NT2/D1 (cell line): ENCODE measurements around the gene FBXL17.

Experiments used
- DNase-seq: peaks from one replicate; pipeline ENCODE4 v3.0.0-alpha.2; 2011; ENCODE audit warnings: low read depth, low spot score
- H3K27me3 ChIP-seq: 2 replicates; pipeline ENCODE4 v1.6.0; 2011; ENCODE audit warnings: mild to moderate bottlenecking; ENCODE audit not compliant: insufficient read length, insufficient read depth
- H3K36me3 ChIP-seq: 2 replicates; pipeline ENCODE4 v1.6.1; 2011; ENCODE audit warnings: mild to moderate bottlenecking, low read length, mixed read lengths; ENCODE audit not compliant: insufficient read depth, insufficient read length
- H3K4me1 ChIP-seq: 2 replicates; pipeline ENCODE4 v1.5.1; 2011; ENCODE audit not compliant: insufficient read depth, insufficient read length
- H3K4me3 ChIP-seq: 2 replicates; pipeline ENCODE4 v1.5.1; 2011; ENCODE audit warnings: low read depth; ENCODE audit not compliant: insufficient read length
- H3K9ac ChIP-seq: 2 replicates; pipeline ENCODE4 v1.6.0; 2011; ENCODE audit warnings: low read depth; ENCODE audit not compliant: insufficient read length
- H3K9me3 ChIP-seq: 2 replicates; pipeline ENCODE4 v1.5.1; 2011; ENCODE audit warnings: mild to moderate bottlenecking, low read length; ENCODE audit not compliant: insufficient read depth
- SUZ12 ChIP-seq: IDR thresholded peaks from 2 replicates; pipeline ENCODE4 v1.6.1; 2011; ENCODE audit not compliant: insufficient read length, insufficient read depth; ENCODE audit errors: extremely low read depth
- YY1 ChIP-seq: IDR thresholded peaks from 2 replicates; pipeline ENCODE4 v1.6.1; 2011; ENCODE audit not compliant: insufficient read length, insufficient read depth
- ZNF274 ChIP-seq: IDR thresholded peaks from 2 replicates; pipeline ENCODE4 v1.6.1; 2011; ENCODE audit warnings: mild to moderate bottlenecking, low read depth, low read length

Gene FBXL17

DNA sequence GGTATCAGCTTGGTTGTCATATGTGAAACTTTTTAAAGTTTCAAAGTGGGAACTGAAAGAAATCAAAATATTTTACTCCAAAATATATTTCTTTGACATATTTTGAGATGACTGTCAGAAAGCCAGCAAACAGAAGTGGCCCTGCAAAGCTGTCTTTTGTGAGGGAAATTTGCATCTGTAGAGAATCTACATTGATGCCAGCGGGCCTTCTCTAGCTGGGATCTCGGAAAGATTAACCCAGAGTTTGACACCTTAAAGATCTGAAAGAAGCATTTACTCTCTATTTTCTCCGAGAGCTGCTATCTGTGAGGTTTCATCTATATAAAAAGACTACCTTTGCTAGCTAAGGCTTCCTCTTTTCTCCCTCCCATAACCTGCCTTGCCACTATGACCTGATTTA is 303.6 kb downstream of the FBXL17 start:
- H3K9me3 ChIP-seq: 0 out of 2 replicates have a peak, but pooled peaks cover 7% of the 10 kb centered on the region
- no peak for TF ChIP-seq YY1
- no peak for TF ChIP-seq ZNF274
- TF ChIP-seq SUZ12: no peak
- H3K27me3 ChIP-seq: no peaks in the 10 kb centered on the region
- H3K36me3 ChIP-seq: no peaks in the 10 kb centered on the region
- no peaks in the 10 kb centered on the region for H3K4me1 ChIP-seq
- no peak overlapping the region for H3K9ac ChIP-seq
- no peak for DNase-seq
- no peak overlapping the region for H3K4me3 ChIP-seq

GRCh38 chr5:108074626-108075025 is 307.3 kb downstream of the FBXL17 start:
- Histone ChIP-seq H3K9me3 (0 out of 2 replicates have a peak, but pooled peaks cover 7% of the 10 kb centered on the region), H3K9ac (no peak overlapping the region), H3K4me3 (no peak overlapping the region), H3K27me3 (no peaks in the 10 kb centered on the region), H3K4me1 (no peaks in the 10 kb centered on the region), H3K36me3 (no peaks in the 10 kb centered on the region)
- TF ChIP-seq SUZ12 (no peak), ZNF274 (no peak), YY1 (no peak)
- DNase-seq: no peak

DNA sequence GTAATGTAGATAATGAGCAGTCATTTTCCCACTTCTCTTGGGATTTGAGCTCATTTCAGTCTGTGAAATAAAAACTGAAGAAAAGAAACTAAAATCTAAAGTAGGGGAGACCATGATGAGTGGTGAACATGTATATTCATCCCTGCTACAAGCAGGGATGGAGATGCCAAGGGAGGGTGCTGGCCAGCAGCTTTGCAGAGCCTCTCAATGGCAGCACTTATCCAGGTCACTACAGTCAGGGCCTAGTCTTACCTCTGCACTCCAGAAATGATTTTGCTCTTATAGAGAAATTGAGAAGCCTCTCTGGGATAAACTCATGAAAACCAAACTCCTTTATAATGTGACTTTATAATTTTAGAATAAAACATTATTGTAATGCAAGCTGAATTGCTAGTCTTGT is 317.6 kb downstream of the FBXL17 start:
- H3K36me3 ChIP-seq: no peaks in the 10 kb centered on the region
- H3K9ac ChIP-seq: no peak overlapping the region
- DNase-seq: no peak
- no peaks in the 10 kb centered on the region for H3K4me1 ChIP-seq
- TF ChIP-seq ZNF274 (no peak), YY1 (no peak), SUZ12 (no peak)
- no peak overlapping the region for H3K4me3 ChIP-seq
- no peaks in the 10 kb centered on the region for H3K27me3 ChIP-seq
- H3K9me3 ChIP-seq: no peaks in the 10 kb centered on the region

- no peaks in the 10 kb centered on the region for H3K9me3 ChIP-seq
- H3K4me3 ChIP-seq: no peak overlapping the region
- no peaks in the 10 kb centered on the region for H3K4me1 ChIP-seq
- no peaks in the 10 kb centered on the region for H3K36me3 ChIP-seq
- no peak overlapping the region for H3K9ac ChIP-seq
- TF ChIP-seq SUZ12 (no peak), YY1 (no peak), ZNF274 (no peak)
- no peaks in the 10 kb centered on the region for H3K27me3 ChIP-seq
- no peak for DNase-seq
Measured at GRCh38 chr5:108061941-108062340, 320.0 kb downstream of the FBXL17 start.

DNA sequence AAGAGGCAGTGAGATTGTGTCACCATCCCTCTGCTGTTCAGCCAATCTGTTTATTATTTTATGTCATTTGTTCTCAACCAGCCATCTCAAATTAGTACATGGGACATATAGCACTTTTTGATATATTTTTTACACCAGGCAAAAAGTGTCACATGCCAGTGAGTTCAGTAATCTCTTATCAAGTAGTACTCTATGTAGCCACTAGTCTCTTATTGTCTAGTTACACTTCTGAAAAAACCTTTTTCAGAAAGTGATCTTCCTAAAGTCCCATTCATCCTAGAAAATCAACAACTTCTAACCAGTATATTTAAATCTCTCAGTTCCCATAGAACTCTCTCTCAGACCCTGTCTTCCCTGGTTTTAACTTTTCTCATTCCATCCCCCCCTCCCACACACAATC is 321.6 kb downstream of the FBXL17 start:
- H3K36me3 ChIP-seq: no peaks in the 10 kb centered on the region
- H3K4me1 ChIP-seq: no peaks in the 10 kb centered on the region
- no peaks in the 10 kb centered on the region for H3K9me3 ChIP-seq
- DNase-seq: no peak
- no peaks in the 10 kb centered on the region for H3K27me3 ChIP-seq
- TF ChIP-seq ZNF274 (no peak), YY1 (no peak), SUZ12 (no peak)
- H3K4me3 ChIP-seq: no peak overlapping the region
- H3K9ac ChIP-seq: no peak overlapping the region

DNA sequence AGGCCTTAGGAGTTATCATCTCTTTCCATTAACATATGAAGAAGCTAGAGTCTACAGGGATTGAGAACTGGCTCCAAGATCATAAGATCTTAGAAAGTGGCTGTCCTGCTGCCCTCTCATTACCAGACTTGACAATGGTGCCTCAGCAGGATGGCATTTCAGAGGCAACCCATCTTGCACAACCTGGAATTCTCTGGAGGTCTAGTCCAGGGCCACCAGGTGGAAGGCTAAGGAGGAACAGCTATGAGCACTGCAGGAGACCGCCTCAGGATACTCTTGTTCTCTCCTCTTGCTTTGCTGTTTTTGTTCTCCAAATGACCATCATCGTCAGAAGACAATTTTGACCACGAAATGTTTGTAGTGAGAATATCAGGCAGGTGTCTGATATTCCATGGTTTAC is 322.6 kb downstream of the FBXL17 start:
- Histone ChIP-seq H3K36me3 (no peaks in the 10 kb centered on the region), H3K4me3 (no peak overlapping the region), H3K9ac (no peak overlapping the region), H3K27me3 (no peaks in the 10 kb centered on the region), H3K4me1 (no peaks in the 10 kb centered on the region), H3K9me3 (no peaks in the 10 kb centered on the region)
- no peak for DNase-seq
- TF ChIP-seq ZNF274 (no peak), SUZ12 (no peak), YY1 (no peak)

DNA sequence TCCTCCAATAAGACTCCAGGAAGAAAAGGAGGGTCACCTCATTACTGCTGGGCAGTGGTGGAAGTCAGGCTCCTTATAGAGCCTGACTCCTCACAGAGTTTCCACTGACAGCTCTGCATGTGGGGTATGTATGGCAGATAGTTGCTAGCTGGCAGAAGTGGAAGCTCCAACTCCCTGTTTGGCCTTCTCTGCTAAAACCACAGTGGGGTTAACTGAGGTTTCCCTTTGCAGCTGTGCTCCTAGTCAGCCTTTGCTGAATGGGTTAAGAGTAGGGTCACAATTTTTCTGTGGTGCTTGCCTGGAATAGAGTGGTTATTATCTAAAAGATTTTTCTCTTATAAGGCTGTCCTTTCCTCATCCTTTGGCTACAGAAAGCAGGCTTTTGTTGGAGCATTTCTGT is 327.5 kb downstream of the FBXL17 start:
- no peaks in the 10 kb centered on the region for H3K4me1 ChIP-seq
- no peak overlapping the region for H3K9ac ChIP-seq
- DNase-seq: no peak
- no peak for TF ChIP-seq YY1
- TF ChIP-seq SUZ12: no peak
- no peak for TF ChIP-seq ZNF274
- H3K4me3 ChIP-seq: no peak overlapping the region
- H3K9me3 ChIP-seq: no peaks in the 10 kb centered on the region; the same call in 1 of the 2 replicates
- H3K36me3 ChIP-seq: no peaks in the 10 kb centered on the region
- no peaks in the 10 kb centered on the region for H3K27me3 ChIP-seq
